ENCODE data around the gene ZNF655.
"Not testable (repeated sequence)": the region's sequence is repeated elsewhere in the genome, so short reads cannot be mapped to it uniquely, and the experiment has no call there.

ZNF655 gene, protein sequence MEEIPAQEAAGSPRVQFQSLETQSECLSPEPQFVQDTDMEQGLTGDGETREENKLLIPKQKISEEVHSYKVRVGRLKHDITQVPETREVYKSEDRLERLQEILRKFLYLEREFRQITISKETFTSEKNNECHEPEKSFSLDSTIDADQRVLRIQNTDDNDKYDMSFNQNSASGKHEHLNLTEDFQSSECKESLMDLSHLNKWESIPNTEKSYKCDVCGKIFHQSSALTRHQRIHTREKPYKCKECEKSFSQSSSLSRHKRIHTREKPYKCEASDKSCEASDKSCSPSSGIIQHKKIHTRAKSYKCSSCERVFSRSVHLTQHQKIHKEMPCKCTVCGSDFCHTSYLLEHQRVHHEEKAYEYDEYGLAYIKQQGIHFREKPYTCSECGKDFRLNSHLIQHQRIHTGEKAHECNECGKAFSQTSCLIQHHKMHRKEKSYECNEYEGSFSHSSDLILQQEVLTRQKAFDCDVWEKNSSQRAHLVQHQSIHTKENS

GRCh38 chr7:99558306-99559174 lies at the start of gene ZNF655:
ZNF655 (plus strand) TSS chr7:99558642; CDS start chr7:99560560, 1,918 bp downstream.
- peak; percentile 97 for DNase-seq (ENCODE audit: low spot score)

- DNase-seq (ENCODE audit: low spot score) = no peak
Measured at GRCh38 chr7:99514050-99514449, 44.4 kb upstream of the ZNF655 start.

DNA sequence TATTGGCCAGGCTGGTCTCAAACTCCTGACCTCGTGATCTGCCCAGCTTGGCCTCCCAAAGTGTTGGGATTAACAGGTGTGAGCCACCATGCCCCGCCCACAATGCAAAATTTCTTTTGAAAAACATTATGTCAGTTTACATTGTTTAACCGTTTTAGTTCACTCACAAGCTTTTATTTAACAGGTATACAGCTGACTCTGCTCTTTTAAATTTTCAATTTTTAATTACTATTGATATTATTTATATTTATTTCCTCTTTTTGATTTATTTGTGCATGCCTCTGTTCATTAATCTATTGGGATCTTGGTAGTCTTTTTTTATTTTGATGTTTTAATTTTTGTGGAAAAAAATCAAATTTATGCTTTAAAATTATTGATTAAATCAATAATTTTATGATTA lies 37.0 kb upstream of the ZNF655 start:
- DNase-seq (ENCODE audit: low spot score) = no peak

GRCh38 chr7:99525713-99526440 lies 32.6 kb upstream of the ZNF655 start:
- peak; percentile 46 for DNase-seq (ENCODE audit: low spot score)

DNA sequence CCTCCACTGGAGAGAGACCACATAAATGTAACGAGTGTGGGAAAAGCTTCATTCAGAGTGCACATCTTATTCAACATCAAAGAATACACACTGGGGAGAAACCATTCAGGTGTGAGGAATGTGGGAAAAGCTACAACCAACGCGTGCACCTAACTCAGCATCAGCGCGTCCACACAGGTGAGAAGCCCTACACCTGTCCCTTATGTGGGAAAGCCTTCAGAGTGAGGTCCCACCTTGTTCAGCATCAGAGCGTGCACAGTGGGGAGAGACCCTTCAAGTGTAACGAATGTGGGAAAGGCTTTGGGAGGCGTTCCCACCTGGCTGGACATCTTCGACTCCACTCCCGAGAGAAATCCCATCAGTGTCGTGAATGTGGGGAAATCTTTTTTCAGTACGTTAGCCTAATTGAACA lies 27.1 kb upstream of the ZNF655 start:
- no peak for DNase-seq (ENCODE audit: low spot score)

GRCh38 chr7:99535667-99536066 lies 22.8 kb upstream of the ZNF655 start:
- no peak for DNase-seq (ENCODE audit: low spot score)

- DNase-seq (ENCODE audit: low spot score) = no peak
Measured at GRCh38 chr7:99539213-99539811, 19.1 kb upstream of the ZNF655 start.

- DNase-seq (ENCODE audit: low spot score) = no peak
Measured at GRCh38 chr7:99540542-99540941, 17.9 kb upstream of the ZNF655 start.

- DNase-seq (ENCODE audit: low spot score) = no peak
Measured at GRCh38 chr7:99541212-99541611, 17.2 kb upstream of the ZNF655 start.

DNA sequence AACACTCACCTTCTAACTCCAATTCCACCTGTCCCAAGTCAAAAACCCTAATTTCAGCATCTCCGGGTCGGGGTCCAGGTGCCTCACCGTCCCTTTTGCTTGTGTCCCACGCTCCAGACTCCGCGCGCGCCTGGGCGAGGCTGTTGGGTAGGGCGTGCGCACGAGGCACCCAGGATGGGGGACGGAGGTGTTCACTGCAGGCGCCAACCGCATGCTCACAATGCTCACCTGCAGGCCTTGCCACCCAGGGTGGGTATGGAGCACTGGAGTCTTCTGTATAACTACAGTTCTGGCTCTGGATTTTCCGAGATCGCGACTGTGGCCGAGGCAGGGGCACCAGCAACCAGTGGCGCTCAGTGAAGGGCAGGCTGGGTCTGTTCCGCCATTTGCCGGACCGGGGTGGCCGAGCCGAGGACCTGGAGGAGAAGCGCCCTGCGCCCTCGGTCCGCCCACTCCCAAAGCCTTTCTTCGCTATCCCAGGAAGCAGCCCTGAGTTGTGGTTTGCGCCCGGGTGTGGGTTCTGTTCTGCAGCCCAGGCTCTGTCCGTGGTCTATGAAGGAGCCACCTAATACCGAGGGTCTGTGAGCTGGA lies 15.3 kb upstream of the ZNF655 start:
- no peak for DNase-seq (ENCODE audit: low spot score)

DNA sequence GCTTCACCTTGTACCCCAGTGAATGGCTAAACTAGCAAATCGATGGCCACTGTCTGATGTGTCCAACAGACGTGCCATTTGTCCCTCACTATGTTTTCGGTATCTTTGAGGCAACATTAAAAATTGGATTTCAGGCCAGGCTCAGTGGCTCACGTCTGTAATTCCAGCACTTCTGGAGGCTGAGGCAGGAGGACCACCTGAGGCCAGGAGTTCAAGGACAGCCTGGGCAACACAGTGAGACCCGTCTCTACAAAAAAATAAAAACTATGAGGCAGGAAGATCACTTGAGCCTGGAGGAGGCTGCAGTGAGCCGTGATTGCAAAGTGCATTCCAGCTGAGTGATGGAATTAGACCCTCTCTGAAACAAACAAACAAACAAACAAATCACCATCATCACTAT lies 14.5 kb upstream of the ZNF655 start:
- no peak for DNase-seq (ENCODE audit: low spot score)

DNA sequence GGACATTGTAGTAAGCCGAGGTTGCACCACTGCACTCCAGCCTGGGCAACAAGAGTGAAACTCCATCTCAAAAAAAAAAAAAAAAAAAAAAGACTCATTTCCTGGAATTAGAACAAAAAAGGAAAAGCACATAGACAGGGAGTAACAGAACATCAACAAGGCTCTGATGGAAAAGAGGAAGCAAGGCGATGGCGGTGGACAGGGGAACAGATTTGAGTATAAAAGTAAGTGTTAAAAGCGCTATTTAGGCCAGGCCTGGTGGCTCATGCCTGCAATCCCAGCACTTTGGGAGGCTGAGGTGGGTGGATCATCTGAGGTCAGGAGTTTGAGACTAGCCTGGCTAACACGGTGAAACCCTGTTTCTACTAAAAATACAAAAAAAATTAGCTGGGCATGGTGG lies 13.1 kb upstream of the ZNF655 start:
- not testable (repeated sequence) for DNase-seq (ENCODE audit: low spot score)

GRCh38 chr7:99549545-99549944 lies 8.9 kb upstream of the ZNF655 start:
- not testable (repeated sequence) for DNase-seq (ENCODE audit: low spot score)

GRCh38 chr7:99551334-99551733 lies 7.1 kb upstream of the ZNF655 start:
- DNase-seq (ENCODE audit: low spot score) = no peak

GRCh38 chr7:99551767-99552463 lies 6.5 kb upstream of the ZNF655 start, which contains the start of gene FAM200A:
FAM200A (minus strand) TSS chr7:99552114; CDS start chr7:99548407, 3,707 bp downstream.
- peak; percentile 95 for DNase-seq (ENCODE audit: low spot score)

GRCh38 chr7:99553039-99553438 lies 5.4 kb upstream of the ZNF655 start:
- DNase-seq (ENCODE audit: low spot score) = no peak

- DNase-seq (ENCODE audit: low spot score) = no peak
Measured at GRCh38 chr7:99554939-99555338, 3.5 kb upstream of the ZNF655 start.

DNA sequence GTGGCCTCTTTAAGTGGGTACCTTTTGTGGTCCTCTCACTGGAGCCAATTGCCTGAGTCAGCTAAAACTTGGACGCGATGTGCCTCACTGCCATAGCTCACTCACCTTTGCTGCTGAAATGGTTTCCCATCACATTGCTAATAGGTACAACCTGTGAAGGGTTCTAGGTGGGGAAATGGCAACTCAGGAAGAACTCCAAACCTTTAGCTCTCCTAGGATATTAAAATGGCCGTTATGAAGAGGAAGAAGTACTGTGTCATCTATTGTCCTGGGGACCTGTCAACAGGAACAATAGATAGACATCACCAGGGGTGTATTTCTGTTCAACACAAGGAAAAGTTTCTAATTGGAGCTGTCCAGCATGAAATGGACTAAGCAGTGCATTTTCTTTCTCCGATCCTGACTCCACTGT lies 1.2 kb upstream of the ZNF655 start:
- DNase-seq (ENCODE audit: low spot score) = no peak

GRCh38 chr7:99557940-99558305 lies 519 bp upstream of the ZNF655 start:
- DNase-seq (ENCODE audit: low spot score) = peak; percentile 37

DNA sequence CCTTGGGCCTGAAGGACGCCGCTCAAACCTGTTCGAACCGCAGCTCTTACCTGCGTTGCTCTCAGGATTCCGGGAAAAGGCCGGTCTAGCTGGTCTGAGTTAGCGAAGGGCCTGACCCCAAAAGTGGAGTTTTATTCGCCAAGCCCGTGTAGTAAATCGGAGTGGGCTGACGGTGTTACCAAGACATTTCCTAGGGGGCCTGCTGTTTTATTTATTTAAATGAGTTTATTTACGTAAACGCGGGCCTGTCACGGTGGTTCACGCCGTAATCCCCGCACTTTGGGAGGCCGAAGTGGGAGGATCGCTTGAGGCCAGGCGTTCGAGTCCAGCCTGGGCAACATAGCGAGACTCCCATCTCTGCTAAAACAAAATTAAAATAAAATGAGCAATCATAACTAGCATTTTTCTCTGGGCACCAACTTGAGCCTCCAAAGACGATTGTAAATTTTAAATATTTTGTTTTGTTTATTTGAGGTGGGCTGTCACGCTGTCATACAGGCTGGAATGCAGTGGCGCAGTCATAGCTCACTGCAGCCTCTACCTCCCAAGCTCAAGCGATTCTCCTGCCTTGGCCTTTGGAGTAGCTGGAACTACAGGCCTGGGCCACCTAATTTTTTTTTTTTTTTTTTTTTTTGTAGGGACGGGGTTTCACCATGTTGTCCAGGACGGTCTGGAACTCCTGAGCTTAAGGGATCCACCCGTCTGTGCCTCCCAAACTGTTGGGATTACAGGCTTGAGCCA lies 903 bp downstream of the ZNF655 start:
- DNase-seq (ENCODE audit: low spot score) = no peak
